ENCODE results near the gene ABLIM1. TPM values are rescaled to one million over a fixed set of nuclear protein-coding genes. Genes with fewer than 3 reads are reported as not detected.

ABLIM1 gene
- polyA plus RNA-seq, 4 donors = 96.4 to 113 (median 106) TPM

DNA sequence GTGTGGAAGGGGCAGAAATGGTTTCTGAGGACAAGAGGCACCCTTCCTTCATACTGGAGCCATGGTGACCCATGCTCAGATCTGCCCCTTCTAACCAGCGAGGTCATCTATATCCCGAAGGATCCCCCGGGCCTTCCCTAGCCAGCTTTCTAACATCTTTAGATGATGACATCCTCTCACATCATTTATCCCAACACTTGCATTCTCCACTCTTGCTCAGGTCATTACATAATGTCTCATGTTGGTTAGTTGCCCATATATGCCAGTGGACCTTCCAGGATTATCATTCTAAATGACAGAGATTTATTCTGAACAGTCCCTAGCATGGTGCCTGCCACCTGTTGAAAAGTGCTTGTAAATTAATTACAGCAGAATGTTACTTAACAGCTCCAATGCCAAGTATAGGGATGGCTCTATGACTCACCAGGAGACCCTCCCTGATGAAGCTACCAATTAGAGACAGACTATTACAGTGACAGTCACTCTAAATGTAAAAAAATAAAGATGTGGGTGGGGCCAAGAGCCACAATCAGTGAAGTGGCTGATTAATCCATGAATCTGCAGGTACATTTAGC lies 22.6 kb upstream of the ABLIM1 start:
- no peak for DNase-seq (ENCODE audit: low read depth in 4 of 4, low spot score in 3 of 4)

DNA sequence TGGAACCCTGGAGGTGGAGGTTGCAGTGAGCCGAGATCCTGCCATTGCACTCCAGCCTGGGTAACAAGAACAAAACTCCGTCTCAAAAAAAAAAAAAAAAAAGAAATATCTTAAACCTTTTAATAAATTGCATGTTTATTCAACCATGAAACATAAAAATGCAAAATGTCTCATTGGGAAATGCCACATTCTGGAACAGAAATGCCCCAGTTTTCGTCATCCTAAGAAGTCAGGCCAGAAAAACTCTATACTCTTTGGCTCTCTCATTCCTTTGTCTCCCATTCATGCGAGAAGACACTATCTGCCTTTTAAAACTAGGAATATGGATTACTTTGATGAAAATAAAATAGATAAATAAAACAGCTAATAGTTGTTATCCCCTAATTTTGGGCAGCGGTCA lies 21.5 kb upstream of the ABLIM1 start:
- DNase-seq (ENCODE audit: low read depth in 4 of 4, low spot score in 3 of 4) = no peak

DNA sequence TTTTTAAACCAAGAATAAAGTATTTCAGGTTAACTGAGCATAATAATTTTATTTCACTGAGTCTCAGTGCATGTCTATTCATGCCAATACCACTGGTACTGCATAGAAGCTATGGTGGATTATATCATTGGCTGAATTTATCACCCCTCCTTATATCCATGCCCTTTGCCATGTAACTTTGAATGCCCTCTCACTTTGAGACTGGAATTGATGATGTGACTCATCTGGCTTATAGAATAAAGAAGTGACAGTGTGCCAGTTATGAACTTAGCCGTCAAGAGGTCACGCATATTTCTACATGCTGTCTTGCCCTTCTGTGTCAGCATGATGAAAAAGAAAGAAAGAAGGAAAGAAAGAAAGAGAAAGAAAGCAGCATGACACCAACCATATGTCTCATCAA lies 20.7 kb upstream of the ABLIM1 start:
- no peak for DNase-seq (ENCODE audit: low read depth in 4 of 4, low spot score in 3 of 4)

DNA sequence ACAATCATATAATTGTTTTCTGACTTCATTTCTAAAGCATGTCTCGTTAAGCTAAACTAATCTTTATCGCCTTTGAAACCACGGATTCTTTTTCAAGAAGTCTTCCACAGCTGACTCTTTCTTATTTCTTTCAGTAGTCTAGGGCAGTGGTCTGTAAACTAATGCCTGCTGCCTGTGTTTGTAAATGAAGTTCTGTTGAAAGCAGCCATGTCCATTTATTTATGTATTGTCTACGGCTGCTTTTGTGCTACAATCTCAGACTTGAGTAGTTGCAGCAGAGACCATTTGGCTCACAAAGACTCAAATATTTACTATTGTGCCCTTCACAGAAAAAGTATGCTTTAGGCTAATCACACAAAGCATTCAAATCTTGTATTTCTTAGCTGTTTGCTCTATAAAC lies 20.3 kb upstream of the ABLIM1 start:
- no peak for DNase-seq (ENCODE audit: low read depth in 4 of 4, low spot score in 3 of 4)

DNA sequence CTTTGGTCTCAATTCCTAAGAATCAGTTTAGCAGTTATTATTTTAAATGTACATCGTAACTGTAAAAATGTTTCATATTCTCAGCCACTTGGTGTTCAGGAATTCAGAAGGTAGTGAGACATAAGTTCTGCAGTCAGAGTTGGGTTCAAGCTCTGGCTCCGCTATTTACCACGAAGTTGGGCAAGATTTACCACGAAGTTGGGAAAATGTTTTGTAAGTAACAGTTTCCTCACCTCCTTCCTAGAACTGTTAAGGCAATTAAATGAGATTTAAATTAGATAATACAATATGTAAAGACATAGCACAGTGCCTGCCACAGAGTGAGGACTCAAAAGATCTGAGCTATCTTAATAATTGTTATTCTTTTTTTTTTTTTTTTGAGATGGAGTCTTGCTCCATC lies 16.3 kb upstream of the ABLIM1 start:
- DNase-seq (ENCODE audit: low read depth in 4 of 4, low spot score in 3 of 4) = no peak

DNA sequence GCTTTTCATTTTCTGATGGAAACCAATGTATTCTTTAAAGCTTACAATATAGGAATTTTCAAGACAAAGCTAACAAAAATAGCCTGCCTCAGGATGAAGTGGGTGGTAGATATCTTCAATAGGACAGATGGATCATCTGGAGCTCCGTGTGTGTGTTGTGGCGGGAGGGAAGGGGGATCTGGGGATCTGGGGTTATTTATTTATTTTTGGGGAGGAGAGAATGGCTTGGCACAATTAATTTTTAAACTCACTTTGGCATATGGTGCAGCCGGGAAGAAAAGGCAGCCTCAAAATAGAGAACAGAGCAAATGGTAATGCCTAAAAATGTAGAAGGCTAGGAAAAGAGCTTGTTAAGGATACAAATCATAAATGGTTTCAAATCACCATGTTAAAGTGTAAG lies 11.6 kb upstream of the ABLIM1 start:
- DNase-seq (ENCODE audit: low read depth in 4 of 4, low spot score in 3 of 4) = no peak

DNA sequence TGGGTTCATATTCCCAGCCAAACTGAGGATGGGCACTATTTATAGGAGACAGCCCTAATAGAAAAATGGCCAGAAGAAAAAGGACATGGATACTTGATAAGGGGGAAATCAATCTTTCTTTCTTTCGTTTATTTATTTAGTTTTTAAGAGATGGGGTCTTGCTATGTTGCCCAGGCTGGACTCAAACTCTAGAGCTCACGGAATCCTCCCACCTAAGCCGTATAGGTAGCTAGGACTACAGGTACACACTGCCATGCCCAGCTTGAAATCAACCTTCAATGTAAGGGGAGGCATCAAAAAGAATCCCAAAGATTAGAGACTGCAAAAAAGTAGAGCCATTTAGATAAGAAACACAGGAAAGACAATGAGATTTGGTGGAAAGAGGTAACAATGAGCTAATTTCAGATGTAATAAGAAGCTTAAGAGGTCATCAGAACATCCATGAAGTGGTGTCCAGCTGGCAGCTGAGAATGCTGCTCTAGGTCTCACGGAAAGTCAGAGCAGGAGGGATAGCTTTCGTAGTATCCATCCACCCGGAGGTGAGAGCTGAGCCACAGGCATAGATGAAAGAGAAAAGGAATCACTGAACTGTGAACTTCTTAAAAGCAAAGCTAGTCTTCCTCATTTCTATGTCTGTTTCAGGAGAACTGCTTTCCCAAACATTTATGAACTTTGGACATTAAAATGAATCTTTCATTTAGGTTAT lies 10.5 kb upstream of the ABLIM1 start:
- no peak for DNase-seq (ENCODE audit: low read depth in 4 of 4, low spot score in 3 of 4)

DNA sequence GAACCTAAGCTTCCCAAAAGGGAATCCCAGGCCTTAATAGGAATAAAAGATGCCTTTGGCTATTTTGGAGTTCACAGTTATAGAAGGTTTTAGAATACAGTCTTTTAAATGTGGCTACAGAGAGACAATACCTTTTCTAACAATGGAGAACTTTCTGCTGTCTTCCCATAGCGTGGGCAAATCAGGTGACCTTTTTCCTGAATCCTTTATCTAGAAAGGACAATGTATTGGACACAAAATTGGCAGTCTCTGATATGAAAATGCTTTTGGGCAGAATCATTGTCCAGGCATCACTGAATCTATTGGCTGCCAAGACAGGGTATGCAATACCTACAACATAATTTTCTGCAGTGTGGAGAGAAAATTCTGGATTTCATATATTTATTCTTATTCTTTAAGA lies 7.8 kb upstream of the ABLIM1 start:
- no peak for DNase-seq (ENCODE audit: low read depth in 4 of 4, low spot score in 3 of 4)

DNA sequence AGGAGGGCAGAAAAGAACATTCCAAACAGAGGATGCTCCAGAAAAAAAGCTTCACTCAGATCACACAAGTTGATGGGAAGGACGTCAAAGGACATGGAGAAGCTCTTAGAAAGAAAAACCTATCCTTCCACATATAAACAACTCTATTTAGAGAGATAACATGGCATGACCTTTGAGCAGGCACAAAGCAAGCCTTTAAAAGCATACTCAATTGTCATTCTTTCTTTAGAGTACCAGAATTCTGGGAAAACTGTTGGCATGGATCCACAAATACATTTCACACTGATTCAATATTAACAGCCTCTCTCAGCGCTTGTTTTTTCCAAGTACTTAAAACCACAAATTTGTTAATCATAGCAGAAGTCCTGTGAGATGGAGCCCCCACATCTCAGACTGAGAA lies 7.3 kb upstream of the ABLIM1 start:
- no peak for DNase-seq (ENCODE audit: low read depth in 4 of 4, low spot score in 3 of 4)

DNA sequence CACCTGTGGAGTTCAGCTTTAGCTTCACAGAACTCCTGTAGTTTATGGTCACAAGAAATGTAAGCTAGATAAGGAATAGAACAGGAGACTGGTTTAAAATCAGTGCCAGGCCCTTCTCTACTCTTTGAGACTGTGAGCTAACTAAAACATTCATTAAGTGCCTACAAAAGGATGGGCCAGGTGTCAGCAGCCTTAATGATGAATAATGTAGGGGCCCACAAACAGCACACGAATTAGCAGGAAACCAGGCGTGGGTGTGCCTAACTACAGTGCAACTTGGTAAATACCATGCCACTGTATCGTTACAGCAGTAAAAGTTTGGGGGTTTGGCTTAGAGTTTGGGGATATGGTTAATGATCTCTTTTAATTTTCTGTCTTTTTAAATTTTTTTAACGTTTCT lies 6.1 kb upstream of the ABLIM1 start:
- DNase-seq (ENCODE audit: low read depth in 4 of 4, low spot score in 3 of 4) = no peak

DNA sequence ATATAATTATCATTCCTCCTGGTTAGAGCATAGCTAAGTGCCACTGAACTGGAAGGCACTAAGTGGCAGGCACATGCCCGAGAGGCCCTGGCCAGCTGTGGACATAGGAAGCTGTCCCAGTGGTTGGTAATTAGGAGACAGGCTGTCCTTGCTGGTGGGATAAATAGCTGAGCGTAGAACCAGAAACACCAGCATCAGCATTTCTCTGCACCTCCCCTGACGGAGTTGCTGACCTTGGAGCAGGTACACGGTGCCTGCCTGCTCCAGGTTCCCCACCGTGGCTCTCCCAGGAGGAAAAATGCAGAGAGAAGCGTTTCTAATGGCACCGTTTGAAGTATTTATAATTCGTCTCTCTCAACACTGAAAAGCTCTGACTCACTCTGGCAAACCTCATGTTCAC lies 5.6 kb upstream of the ABLIM1 start:
- no peak for DNase-seq (ENCODE audit: low read depth in 4 of 4, low spot score in 3 of 4)

DNA sequence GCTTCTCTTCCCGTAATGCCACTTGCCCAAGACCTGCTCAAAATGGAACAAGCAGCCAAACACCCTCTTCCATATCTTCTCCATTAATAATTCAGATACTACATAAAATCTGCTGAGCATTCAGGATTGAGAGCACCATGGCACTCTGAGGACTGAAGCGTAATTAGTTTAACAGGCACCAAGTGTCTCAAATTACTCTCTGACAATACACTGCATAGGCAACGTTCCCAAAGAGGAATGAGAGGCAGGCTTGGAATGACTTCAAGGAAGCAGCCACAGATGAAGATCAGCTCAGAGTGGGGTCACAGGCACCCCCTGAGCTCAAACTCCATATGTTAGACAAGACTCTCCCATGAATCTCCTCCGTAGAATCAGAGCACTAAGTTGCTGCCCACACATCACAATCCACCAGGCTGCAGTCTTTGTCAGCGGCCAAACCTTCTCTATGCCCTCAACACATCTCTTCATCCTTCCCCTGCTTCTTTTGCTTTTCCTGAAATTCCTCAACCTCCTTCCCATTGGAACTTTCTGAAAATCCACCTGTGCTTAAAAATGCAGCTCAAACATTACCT lies 4.7 kb upstream of the ABLIM1 start:
- DNase-seq (ENCODE audit: low read depth in 4 of 4, low spot score in 3 of 4) = no peak

DNA sequence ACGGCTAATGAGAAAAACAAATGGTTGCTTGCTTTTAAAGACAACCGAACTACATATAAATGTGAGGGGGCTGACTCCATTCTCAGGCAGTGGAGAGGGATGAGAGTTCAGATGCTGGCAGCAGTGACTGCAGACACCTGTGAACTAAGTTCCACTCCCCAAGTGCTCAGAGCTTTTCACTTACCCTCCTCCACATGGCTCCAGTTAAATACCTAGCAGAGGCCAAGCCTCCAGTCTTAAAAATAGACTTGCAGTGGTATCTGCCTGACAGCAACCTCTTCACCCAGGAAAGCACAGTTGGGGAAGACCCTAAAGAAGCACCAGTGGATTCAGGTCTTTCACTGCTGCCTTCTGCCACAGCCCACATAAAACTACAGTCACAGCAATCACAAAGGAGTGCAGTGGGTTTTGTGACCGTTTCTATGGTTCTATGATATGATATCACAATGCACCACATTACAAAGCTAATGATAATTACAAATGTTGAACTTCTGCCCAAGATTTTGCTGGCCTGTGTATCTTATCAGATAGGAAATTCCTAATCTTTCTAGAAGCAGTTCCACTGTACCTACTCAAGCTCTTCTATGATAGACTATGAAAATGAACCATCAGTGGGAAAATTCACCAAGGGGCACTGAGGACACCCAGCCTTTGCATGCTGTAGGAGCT lies 3.3 kb upstream of the ABLIM1 start:
- no peak for DNase-seq (ENCODE audit: low read depth in 4 of 4, low spot score in 3 of 4)

DNA sequence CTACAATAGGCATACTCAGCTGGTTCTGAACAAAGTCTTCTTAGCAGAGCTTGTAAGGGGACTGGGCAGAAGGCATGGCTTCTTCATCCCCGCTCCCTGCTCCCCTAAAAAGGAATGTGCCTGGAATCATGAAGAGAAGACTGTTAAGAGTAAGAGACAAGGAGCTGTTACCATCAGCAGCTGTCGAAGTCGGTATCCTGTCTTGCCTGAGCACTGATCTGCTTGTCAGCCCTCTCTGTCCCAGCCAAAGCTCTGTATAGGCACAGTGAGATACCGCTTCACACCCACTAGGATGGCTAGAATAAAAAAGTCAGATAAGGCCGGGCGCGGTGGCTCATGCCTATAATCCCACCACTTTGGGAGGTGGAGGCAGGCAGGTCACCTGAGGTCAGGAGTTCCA lies 2.4 kb downstream of the ABLIM1 start:
- DNase-seq (ENCODE audit: low read depth in 4 of 4, low spot score in 3 of 4) = no peak

DNA sequence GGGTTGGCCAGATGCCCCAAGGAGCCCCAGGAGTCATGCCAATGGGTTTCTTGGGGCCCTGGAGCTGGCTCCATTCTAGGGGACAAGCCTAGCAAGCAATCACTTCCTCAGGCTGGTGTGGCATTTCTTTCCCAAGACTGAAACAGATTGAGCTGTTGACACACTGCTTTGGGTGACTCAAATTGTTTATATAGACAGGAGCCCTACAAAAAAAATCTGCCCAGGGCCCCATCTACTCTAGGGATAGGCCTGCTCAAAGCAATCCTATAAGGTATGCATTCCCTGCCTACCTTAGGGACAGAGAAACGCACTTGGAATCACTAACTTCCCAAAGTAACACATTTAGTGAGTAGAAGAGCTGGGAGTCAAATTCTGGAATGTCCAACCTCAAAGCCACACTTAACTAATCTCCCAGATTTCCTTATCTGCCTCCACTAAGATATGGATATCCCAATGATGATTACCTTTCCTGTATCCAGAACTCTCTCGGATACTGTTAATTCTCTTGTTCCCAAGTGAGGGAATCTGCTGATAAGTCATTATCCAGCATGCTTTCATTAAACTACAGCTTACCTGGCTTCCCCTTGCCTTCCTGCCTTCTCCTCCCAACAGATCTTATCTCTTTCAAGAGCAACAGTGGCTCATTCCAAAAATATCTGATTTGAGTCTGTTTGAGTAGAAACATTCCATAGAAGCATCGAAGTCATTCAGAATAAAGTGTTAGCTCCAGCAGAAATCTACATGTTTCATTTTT lies 3.1 kb downstream of the ABLIM1 start:
- DNase-seq (ENCODE audit: low read depth in 4 of 4, low spot score in 3 of 4) = no peak

DNA sequence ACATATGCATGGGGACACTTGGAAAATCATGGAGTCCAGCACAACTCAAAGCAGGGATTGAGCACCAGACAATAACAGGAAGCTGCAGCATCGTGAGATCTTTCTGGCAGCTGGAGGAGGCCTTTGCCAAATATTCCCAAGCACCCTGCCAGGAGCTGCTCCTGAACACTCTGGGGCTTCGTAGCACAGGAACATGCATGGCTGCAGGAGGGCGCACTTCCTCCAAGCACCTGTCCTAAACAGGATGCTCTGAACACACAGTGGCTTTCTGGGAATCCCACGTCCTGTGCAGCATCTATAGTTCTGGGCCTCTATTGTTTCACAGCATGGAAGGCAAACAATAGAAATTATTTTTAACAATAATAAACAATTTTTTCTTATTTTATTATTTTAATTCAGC lies 4.1 kb downstream of the ABLIM1 start:
- DNase-seq (ENCODE audit: low read depth in 4 of 4, low spot score in 3 of 4) = no peak

DNA sequence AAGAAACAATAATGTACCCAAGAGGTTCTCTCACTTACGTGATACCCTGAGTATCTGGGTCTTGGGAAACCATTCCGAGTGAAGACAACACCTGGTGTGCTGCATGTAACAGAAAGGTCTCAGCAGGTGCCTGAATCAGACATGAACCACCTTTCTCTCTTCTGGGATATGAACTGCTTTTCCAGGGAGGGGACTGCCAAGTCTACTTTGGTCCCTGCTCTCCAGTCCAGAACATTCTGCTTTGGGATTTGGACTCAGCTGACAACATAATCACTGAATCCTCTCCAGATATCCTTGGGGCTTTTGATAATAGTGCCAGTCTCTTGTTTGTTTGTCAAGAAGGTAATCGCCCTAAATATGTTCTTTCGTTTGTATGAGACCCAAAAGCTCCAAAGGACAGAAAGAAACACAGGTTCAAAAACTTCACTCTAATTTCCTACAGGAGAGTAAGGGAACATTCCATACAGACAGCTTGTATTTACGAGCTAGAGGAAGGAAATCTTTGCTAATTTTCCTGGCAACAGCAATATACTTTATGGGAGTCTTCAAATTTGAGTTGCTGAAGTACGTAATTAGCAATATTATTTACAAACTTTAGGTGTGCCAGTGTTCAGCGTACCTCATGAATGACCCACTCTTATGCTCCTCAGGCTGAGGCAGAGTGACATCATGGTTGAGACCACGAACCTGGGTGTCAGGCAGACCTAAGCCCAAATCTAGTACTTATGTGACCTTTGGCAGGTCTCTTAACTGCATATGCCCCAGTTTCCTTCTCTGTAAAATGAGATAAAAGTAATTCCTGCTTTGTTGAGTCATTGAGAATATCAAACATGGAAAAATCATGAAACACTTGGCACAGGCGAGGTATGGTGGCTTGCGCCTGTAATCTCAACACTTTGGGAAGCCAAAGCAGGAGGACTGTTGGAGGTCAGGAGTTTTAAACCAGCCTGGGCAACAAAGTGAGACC lies 5.4 kb downstream of the ABLIM1 start:
- DNase-seq (ENCODE audit: low read depth in 4 of 4, low spot score in 3 of 4) = no peak

DNA sequence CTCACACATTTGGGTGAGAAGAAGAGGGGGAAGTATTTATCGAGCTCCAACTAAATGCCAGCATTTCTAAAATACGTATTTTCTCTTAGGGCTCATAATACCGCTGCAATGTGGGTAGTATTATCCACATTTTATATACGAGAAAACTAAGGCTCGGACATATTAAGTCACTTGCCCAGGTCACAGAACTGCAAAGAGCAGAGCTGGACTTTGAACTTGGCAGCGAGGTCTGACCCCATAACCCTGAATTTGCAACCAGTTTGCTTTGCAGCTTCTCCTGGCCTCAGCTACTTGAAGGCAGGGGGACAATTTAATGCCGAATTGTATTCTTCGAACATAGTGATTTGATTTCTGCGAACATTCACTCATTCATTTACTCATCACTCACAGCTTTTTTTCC lies 7.2 kb downstream of the ABLIM1 start:
- DNase-seq (ENCODE audit: low read depth in 4 of 4, low spot score in 3 of 4) = no peak

DNA sequence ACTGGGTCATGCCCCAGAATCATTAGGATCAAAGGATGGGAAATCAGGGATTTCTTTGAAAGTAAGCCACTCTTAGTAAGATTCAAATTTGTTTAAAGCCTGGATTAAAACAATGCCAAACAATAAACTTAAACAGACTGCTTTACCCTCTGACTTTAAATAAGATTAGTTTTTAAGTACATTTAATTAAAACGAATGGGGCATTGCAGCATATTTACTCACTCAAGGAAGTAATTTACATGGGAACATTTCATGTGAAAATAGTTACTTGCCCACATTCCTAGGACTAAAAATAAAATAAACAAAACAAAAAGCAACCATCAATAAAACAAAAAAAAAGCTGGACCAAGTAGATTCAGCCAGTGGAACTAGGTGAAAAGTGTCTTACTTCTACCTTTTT lies 7.8 kb downstream of the ABLIM1 start:
- no peak for DNase-seq (ENCODE audit: low read depth in 4 of 4, low spot score in 3 of 4)
